GM19238 (cell line): ENCODE data around the gene SPESP1.

Source experiments
- DNase-seq: peaks from one replicate; pipeline ENCODE4 v3.0.0; 2011; ENCODE audit warnings: low spot score; ENCODE audit not compliant: insufficient read length

Gene SPESP1

DNA sequence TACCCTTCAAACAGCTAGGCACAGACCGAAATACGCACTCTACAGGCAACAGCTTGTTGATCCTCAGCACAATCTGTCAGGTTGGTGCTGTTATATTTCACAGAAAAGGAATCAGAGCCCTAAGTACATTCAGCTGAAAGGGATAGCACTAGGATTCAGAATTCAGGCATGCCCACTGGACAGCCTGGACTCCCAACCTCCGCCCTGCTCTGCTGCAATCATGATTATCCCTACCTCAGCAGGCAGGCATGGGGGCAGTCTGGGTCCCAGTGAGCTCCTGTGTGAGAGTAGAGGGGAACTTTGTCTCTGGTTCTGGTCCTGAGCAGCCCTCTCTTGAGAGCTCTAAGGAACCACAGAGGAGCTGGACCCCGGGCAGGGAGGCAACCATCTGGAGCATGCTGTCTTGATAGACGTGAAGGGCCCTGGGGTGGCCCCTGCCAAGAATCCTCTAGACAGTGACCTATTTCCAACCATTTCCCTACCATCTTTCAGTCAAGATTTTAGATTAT is 60.7 kb downstream of the SPESP1 start:
- no peak for DNase-seq

DNA sequence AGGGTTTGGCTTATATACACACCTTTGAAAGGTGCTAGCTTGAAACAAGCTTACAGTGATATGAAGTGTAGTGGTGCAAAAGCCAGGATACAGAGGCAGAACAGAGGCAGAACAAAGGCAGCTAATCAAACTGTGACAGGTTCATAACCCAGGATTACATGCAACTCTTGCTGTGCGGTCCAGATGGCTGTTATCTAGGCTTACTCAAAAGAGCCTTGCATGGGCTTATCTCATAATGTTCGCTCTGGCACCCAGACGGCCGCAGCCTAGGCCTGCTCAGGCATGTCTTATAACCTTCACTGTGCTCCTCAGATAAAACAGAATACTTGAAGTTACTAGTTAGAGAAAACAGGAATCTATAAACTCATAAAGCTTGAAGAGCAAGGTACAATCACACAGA is 61.4 kb downstream of the SPESP1 start:
- DNase-seq: no peak

DNA sequence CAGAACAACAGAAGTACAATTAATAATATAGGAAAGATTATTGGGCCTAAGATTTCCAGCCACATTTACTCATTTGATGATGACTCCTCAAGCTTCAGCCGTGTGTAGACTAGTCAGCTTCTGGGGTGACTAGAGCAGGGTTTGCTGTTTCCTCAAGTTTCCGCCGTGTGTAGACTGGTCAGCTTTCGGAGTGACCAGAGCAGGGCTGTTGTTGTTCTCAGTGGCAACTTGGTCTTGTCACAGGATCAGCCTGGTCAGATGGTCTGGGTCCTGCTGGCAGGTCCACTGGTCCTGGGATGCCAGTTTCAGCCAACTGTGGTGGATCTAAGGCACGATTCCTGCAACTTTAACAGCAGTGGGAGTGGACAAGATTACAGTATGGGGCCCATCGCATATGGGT is 62.4 kb downstream of the SPESP1 start:
- DNase-seq: no peak

DNA sequence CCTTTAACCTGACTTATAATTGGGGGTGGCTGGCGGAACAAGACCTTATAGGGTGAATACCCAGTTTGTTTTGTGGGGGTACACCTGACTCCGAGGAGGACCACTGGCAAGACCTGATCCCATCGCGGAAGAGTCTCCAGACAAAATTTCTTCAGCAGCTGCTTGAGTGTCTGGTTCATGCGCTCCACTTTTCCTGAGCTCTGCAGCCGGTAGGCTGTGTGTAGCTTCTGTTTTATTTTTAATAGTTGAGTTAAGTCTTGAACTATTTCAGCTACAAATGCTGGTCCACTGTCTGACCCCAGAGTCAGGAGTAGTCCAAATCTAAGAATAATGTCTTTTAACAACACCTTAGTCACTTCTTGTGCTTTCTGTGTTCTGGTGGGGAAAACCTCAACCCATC is 63.0 kb downstream of the SPESP1 start:
- no peak for DNase-seq

DNA sequence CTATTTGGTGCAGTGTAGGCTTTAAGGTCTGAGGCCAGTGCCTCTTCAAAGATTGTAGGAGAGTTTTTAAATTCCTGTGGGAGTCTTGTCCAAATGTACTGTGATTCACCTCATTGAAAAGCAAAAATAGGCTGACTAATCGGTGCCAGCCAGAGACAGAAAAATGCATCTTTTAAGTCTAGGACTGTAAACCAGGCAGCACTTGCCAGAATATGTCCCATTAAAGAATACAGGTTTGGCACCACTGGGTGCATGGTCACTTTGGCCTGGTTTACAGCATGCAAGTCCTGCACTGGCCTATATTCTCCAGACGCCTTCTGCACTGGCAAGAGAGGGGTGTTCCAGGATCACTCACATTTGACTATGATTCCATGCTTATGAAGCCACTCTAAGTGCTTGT is 63.8 kb downstream of the SPESP1 start:
- no peak for DNase-seq

DNA sequence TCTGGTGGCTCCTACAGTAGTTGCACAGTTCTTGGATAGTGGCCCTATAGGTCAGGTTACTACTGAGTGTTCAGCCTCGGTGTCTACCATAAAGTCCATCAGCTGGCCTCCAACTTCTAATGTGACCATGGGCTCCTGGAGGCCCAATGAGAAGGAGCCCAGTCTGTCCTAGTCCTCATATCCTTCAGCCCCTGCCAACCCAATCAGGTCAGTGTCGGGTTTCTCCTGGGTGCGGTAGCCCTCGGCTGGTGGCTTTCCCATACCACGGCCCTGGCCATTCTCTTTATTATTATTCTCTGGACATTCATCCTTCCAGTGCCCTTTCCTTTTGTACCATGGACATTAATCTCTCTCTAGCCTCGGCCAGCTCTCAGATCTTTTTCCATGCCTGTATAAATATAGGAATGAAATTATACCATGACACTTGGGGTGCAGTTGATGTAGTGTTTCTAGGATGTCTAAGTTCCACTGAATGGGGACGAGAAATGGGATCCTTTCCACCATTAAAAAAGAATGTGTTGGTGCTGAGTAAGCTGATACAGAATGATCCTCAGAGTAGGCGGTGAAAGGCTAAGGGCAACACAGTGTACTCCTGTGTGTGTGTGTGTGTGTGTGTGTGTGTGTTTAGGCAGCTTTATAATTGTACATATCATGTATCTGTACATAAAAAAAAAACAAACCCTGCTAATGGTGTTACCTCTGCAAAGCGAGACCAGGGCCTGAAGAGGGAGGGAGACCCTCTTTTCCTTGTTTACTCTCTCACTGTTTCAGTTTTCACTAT is 64.8 kb downstream of the SPESP1 start:
- DNase-seq: no peak
